ENCODE results near the gene BORCS8. TPM values are rescaled to one million over a fixed set of nuclear protein-coding genes. Genes with fewer than 3 reads are reported as not detected.
"Not testable (repeated sequence)": the region's sequence is repeated elsewhere in the genome, so short reads cannot be mapped to it uniquely, and the experiment has no call there.

The BORCS8 gene
- polyA plus RNA-seq, 12 donors: 8.6 to 15.4 (median 11.8) TPM; not detected in 1

- DNase-seq: no peak
Observed at GRCh38 chr19:19185853-19186740, 5.9 kb downstream of the BORCS8 start.

DNA sequence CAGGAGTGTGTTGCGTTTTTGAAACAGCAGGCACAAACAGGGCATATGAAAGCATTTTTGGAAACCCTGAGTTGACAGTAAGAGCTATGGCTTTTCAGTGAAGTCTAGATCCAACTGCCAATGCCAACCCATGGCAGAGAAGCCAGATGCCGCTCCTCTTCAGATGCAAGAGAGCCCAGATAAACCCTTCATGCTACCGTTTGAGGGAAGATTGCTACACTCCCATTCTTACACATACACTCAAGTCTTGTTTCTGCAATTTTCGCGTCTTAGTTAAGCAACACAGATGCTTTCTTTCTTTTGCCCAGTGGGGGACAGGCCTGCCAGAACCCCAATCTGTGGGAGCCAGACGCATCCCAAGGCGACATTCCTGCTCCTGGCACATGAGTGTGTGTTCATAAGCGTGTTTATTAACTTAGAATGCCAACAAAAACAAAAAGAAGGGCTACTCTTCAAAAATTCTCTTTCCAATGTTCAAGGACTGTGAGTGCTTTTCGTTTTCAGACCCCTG, 10.4 kb downstream of the BORCS8 start:
- no peak for DNase-seq

GRCh38 chr19:19179548-19180441, 12.2 kb downstream of the BORCS8 start:
- no peak for DNase-seq

- DNase-seq: no peak
Observed at GRCh38 chr19:19176950-19177349, 15.0 kb downstream of the BORCS8 start.

DNA sequence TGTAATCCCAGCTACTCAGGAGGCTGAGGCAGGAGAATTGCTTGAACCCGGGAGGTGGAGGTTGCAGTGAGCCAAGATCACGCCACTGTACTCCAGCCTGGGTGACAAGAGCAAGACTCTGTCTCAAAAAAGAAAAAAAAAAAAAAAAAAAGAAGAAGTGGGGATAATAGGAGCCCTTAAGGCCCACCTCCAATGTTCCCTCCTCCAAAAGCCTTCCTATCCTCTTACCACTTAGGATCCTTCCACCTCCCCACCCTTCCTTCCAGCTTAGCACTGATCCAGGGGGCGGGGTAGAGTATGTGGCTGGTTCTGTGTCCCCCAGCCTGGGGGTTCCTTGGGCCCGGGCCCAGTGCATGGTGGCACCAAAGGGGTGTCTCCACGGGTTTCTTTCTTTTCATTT, 18.7 kb downstream of the BORCS8 start:
- not testable (repeated sequence) for DNase-seq

DNA sequence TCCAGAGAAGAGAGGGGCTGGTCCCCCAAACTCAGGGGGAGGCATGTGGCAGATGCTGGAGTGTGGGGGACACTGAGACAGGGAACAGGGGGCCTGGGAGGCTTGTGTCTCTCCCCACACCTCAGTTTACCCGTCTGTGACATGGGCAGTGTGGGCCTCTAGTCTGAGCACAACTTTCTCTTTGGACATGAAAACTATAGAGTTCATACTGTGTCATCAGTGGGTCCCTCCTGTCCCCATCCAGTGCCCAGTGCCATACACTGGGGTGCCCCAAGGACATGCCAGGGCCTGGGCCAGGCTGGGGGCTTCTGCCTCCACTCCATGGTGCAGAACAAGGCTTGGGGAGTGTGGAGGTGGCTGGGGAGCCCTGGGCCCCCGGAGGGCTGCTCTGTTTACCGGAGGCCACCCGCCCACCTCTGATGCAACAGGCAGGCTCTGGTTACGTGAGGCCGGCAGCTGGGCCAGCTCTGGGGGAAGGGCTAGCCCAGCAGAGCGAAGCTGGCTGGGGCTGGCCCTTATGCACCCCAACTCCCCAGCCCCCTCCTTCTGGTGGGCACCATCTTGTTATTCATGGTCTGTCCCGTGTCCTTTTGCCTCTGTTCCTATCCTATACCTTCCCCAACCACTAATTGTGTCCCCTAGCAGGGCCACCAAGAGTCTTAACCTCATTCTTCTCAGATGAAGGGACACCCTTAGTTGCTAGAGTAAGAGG, 20.0 kb downstream of the BORCS8 start:
- DNase-seq: no peak

DNA sequence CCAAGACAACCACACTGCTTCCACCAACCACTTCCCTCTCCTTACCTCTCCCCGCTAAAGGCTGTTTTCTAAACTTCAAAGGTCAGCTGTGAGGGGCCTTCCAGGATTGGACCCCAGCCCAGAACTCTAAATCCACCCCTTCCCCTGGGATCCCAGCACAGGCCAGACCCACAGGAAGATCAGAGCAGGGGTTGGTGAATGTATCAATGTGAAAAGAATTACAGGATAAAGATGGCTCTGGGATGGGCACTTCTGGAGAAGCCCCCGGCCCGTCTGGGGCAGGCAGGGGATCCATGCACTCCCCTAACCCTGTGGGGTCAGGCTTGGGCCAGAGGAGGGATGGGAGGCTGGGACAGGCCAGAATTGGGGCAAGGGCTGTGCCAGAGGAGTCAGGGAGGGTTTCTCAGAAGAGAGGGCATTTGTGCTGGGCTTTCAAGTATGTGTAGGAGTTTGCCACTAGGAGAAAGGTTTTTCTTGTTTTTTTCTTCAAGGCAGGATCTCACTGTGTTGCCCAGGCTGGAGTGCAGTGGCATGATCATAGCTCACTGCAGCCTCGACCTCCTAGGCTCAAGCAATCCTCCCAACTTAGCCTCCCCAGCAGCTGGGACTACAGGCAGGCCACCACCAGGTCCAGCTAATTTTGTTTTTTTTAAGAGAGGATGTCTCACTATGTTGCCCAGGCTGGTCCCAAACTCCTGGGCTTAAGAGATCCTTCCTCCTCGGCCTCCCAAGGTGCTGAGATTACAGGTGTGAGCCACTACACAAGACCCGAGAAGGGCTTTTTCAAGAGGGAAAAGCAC, 20.9 kb downstream of the BORCS8 start:
- no peak for DNase-seq

DNA sequence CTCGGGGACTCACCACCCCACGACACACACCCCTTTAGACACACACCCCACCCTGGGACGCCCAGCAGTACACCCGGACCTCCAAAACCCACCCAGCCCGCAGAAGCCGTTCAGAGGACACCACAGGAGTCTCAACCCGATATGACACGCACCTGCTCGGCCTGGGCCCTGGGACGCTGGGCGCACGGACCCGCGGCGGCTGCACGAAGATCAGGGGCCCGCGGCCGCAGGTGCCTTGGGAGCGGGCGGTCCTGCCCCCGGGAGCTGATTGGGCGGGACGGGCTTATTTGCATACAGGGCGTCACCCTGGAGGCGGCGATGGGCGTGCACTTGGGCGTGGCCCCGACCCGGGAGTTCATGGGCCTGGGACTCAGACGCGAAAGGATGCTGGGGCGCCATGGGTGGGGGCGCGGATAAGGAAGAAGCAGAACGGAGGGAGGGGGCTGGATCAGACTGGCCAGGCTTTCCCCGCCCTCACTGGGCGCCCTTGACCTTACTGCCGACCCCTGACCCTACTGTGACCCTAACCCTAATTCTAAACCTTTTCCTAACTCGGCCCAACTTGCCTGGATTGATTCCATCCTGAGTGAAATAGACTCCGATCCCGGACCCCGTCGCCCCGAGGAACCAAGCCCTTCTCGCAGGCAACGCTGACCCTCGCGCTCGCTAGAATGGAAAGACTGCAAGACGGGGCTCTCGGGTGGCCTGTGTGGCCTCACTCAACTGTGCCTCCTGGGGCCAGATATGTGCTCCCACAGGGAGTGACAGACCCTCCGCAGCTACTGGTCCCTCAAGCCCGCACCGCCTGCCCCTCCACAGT, 21.7 kb downstream of the BORCS8 start, which contains the start of gene MEF2B:
TSS of gene MEF2B (minus strand) at position 211 of the 820 bp plus-strand sequence. CDS start 19,528 bp downstream, outside the sequence.
- DNase-seq: peak; percentile 48

GRCh38 chr19:19169236-19170052, 22.5 kb downstream of the BORCS8 start:
- DNase-seq: no peak

- DNase-seq: no peak
Observed at GRCh38 chr19:19167612-19168011, 24.3 kb downstream of the BORCS8 start.

GRCh38 chr19:19165396-19165795, 26.6 kb downstream of the BORCS8 start:
- no peak for DNase-seq

GRCh38 chr19:19162495-19162894, 29.5 kb downstream of the BORCS8 start:
- no peak for DNase-seq

GRCh38 chr19:19160461-19161035, 31.4 kb downstream of the BORCS8 start:
- DNase-seq: no peak

DNA sequence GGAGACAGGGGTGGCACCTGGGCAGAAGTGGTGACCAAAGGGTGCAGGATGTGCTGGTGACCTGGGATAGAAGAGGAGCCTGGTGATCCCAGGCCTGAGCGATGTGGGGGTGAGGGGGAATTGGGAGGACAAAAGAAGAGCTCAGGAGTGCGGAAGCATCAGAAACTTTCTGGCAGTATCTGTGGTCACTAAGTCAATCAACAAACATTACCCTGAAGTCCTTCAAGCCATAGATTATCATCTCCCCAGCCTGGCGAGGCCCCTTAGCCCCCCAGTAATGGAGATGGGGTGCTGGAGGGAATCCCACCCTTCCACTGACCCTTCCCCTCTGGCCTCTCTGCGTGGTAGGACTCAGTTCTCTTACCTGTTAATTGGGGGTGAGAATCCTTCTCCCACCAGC, 32.4 kb downstream of the BORCS8 start:
- no peak for DNase-seq

GRCh38 chr19:19157808-19158207, 34.1 kb downstream of the BORCS8 start:
- DNase-seq: no peak

GRCh38 chr19:19155495-19156219, 36.3 kb downstream of the BORCS8 start:
- no peak for DNase-seq

DNA sequence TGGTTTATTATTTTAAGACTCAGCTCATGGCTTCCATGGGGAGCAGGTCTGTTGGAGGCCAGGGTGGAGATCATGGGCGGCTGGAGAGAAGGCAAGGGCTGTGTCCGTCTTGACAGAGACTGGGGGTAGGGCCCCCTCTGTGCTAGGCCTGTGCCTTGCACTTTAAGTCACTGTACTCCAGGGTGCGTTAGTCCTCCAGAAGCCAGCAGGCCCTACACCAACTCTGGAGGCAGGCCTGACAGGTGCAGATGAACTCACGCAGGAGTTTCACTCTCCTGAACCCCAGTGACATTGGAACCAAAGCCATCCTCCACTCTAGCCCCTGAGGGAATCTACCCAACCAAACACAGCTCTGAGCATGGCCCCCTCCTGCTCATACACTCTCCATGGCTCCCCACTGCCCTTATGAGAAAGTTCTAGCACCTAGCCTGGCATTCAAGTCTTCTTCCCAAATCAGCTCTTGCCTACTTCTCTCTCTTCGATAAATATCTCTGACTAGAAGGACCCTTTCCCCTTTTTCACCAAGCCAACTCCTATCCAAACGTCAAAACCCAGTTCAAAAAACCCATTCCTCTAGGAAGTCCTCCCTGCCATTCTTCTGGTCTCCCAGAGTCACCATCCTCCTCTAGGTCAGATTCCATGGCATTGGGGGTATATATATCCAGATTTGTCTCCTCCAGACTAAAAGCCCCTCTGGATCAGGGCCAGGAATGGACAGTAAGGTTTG, 37.0 kb downstream of the BORCS8 start:
- DNase-seq: no peak

All from muscle of arm (tissue), 12 donors.